Measurements from ENCODE around the gene TIMM17B. TPM values are rescaled to one million over a fixed set of nuclear protein-coding genes. Genes with fewer than 3 reads are reported as not detected.

The TIMM17B gene
- total and polyA plus RNA-seq, 2 of the 8 experiments (the other 6 are each of a cell fraction or from before 2014, with no cell fraction given) = 77.8 to 246 TPM

DNA sequence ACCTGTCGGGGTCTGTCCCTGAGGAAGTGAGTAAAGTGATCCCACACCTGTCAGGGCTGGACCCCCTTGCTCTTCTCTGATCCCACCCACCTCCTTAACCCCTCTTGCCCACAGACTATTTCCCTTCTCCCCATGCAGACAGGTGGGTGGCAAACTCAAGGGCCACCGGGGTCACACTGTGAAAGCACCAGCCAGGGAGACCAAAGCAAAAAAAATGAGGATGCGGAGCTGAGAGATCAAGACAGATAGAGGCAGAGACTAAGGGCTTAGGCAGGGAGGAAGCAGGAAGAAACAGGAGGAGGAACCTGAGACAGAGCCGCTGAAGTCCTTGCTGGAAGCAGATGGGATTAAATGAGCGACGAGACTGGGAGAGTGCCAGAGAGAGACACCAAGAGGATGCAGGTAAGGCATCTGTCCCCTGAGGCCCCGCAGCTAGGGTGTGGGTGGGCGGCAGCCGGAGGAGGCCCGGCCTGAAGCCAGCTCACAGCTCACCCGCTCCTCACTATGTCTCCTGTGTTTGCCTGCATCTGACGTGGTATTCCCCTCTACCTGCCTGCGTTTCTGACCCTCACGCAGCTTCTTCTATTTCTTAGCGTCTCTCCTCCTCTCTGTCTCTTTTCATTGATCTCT is 7.2 kb downstream of the TIMM17B start (continued):
- TF ChIP-seq CHD7 (IDR thresholded peaks at IDR 0.05; ENCODE audit: insufficient replicate concordance, low read length) (no peak), CBX8 (IDR thresholded peaks at IDR 0.05; ENCODE audit: borderline replicate concordance, low read depth, low read length) (no peak)
